H9 (cell line): ENCODE measurements around the gene CXCL10. TPM values are rescaled to one million over a fixed set of nuclear protein-coding genes. Genes with fewer than 3 reads are reported as not detected.

Experiments
- DNase-seq: peaks from one replicate; pipeline ENCODE4 v3.0.0-alpha.2; 2017
- H2AFZ ChIP-seq: one replicate; pipeline ENCODE4 v1.6.1; 2013; ENCODE audit warnings: mild to moderate bottlenecking, low read length, control low read depth, moderate library complexity
- H2AK5ac ChIP-seq: 2 replicates; pipeline ENCODE4 v1.6.1; 2013; ENCODE audit warnings: low read length, control low read depth, mixed read lengths; ENCODE audit not compliant: insufficient read length
- H2BK120ac ChIP-seq: one replicate; pipeline ENCODE4 v1.6.1; 2013; ENCODE audit warnings: low read depth, mild to moderate bottlenecking, low read length, control low read depth, inconsistent platforms; ENCODE audit not compliant: poor library complexity, severe bottlenecking
- H2BK12ac ChIP-seq: 2 replicates; pipeline ENCODE4 v1.6.1; 2013; ENCODE audit warnings: low read length, control low read depth, mixed read lengths, low read depth; ENCODE audit not compliant: insufficient read length
- H2BK15ac ChIP-seq: 2 replicates; pipeline ENCODE4 v1.6.1; 2013; ENCODE audit warnings: low read depth, low read length, control low read depth
- H2BK20ac ChIP-seq: one replicate; pipeline ENCODE4 v1.6.1; 2013; ENCODE audit warnings: low read depth, mild to moderate bottlenecking, low read length, control low read depth, inconsistent platforms; ENCODE audit not compliant: poor library complexity, severe bottlenecking
- H2BK5ac ChIP-seq: 2 replicates; pipeline ENCODE4 v1.6.1; 2013; ENCODE audit warnings: low read length, control low read depth, mixed read lengths; ENCODE audit not compliant: insufficient read length
- H3K14ac ChIP-seq: 2 replicates; pipeline ENCODE4 v1.6.1; 2013; ENCODE audit warnings: low read length, control low read depth; ENCODE audit not compliant: insufficient read depth
- H3K18ac ChIP-seq: 2 replicates; pipeline ENCODE4 v1.6.1; 2013; ENCODE audit warnings: low read depth, mild to moderate bottlenecking, mixed read lengths, low read length, control low read depth; ENCODE audit not compliant: insufficient read length
- H3K23ac ChIP-seq: 2 replicates; pipeline ENCODE4 v1.6.1; 2013; ENCODE audit warnings: low read length, control low read depth, mixed read lengths, low read depth; ENCODE audit not compliant: insufficient read length
- H3K23me2 ChIP-seq: 2 replicates; pipeline ENCODE4 v1.6.1; 2013; ENCODE audit warnings: low read depth, mild to moderate bottlenecking, mixed read lengths, low read length, control low read depth; ENCODE audit not compliant: insufficient read length, poor library complexity, severe bottlenecking
- H3K27ac ChIP-seq: 2 replicates; pipeline ENCODE4 v1.5.1; 2013; ENCODE audit warnings: low read length, control low read depth, mixed read lengths, low read depth; ENCODE audit not compliant: insufficient read length
- H3K27me3 ChIP-seq: 2 replicates; pipeline ENCODE4 v1.6.1; 2013; ENCODE audit warnings: low read length, control low read depth, inconsistent platforms; ENCODE audit not compliant: insufficient read depth
- H3K4ac ChIP-seq: 2 replicates; pipeline ENCODE4 v1.6.1; 2013; ENCODE audit warnings: low read depth, mild to moderate bottlenecking, control low read depth, inconsistent platforms, low read length, moderate library complexity
- H3K4me1 ChIP-seq: 2 replicates; pipeline ENCODE4 v1.6.1; 2013; ENCODE audit warnings: low read length, control low read depth, inconsistent platforms; ENCODE audit not compliant: insufficient read depth
- H3K4me2 ChIP-seq: 2 replicates; pipeline ENCODE4 v1.6.1; 2013; ENCODE audit warnings: low read length, control low read depth, mixed read lengths; ENCODE audit not compliant: insufficient read length, insufficient read depth
- H3K56ac ChIP-seq: 2 replicates; pipeline ENCODE4 v1.6.1; 2013; ENCODE audit warnings: low read depth, mild to moderate bottlenecking, mixed read lengths, low read length, control low read depth; ENCODE audit not compliant: insufficient read length
- H3K79me1 ChIP-seq: 2 replicates; pipeline ENCODE4 v1.6.1; 2013; ENCODE audit warnings: low read depth, mild to moderate bottlenecking, moderate library complexity, low read length, control low read depth, inconsistent platforms; ENCODE audit not compliant: insufficient read depth, poor library complexity, severe bottlenecking
- H3K79me2 ChIP-seq: 2 replicates; pipeline ENCODE4 v1.6.1; 2013; ENCODE audit warnings: low read length, control low read depth, inconsistent platforms; ENCODE audit not compliant: insufficient read depth
- H3K9ac ChIP-seq: 2 replicates; pipeline ENCODE4 v1.6.1; 2013; ENCODE audit warnings: low read length, control low read depth, mixed read lengths; ENCODE audit not compliant: insufficient read length; ENCODE audit errors: extremely low read depth
- H3K9me3 ChIP-seq: one replicate; pipeline ENCODE4 v1.6.1; 2013; ENCODE audit warnings: low read depth, low read length, inconsistent platforms; ENCODE audit not compliant: control insufficient read depth
- H3T11ph ChIP-seq: one replicate; pipeline ENCODE4 v1.6.1; 2013; ENCODE audit warnings: mild to moderate bottlenecking, low read length, control low read depth, inconsistent platforms
- H4K20me1 ChIP-seq: one replicate; pipeline ENCODE4 v1.6.1; 2013; ENCODE audit not compliant: control insufficient read depth, insufficient read length, insufficient read depth
- H4K5ac ChIP-seq: 2 replicates; pipeline ENCODE4 v1.6.1; 2013; ENCODE audit warnings: low read depth, mild to moderate bottlenecking, mixed read lengths, low read length, control low read depth; ENCODE audit not compliant: insufficient read length
- H4K8ac ChIP-seq: replicated peaks from 2 replicates; pipeline ENCODE4 v1.6.1; 2013; ENCODE audit warnings: low read length, control low read depth, mixed read lengths, low read depth; ENCODE audit not compliant: insufficient read length
- H4K91ac ChIP-seq: 2 replicates; pipeline ENCODE4 v1.6.1; 2013; ENCODE audit warnings: low read depth, mild to moderate bottlenecking, moderate library complexity, mixed read lengths, low read length, control low read depth; ENCODE audit not compliant: insufficient read length
- H3K27ac Mint-ChIP-seq, 3 experiments: 2 replicates in 2 of 3; 3 replicates in 1 of 3; pipeline ENCODE4 v1.8.0; 2020 to 2021; ENCODE audit warnings: mixed read lengths in 3 of 3, mild to moderate bottlenecking in 1 of 3, moderate library complexity in 1 of 3
- H3K27me3 Mint-ChIP-seq: 2 replicates; pipeline ENCODE4 v1.8.0; 2021; ENCODE audit warnings: low read depth, mild to moderate bottlenecking, moderate library complexity, mixed read lengths
- H3K36me3 Mint-ChIP-seq, 3 experiments: 2 replicates in 2 of 3; 3 replicates in 1 of 3; pipeline ENCODE4 v1.8.0; 2020 to 2021; ENCODE audit warnings: low read depth in 3 of 3, mixed read lengths in 3 of 3; ENCODE audit not compliant: insufficient read depth in 1 of 3
- H3K4me1 Mint-ChIP-seq, 2 experiments: 2 replicates each; pipeline ENCODE4 v1.8.0; 2020; ENCODE audit warnings: mixed read lengths in 2 of 2
- H3K4me3 Mint-ChIP-seq, 2 experiments: 2 replicates in 1 of 2; 3 replicates in 1 of 2; pipeline ENCODE4 v1.8.0; 2020 to 2021; ENCODE audit warnings: mild to moderate bottlenecking in 2 of 2, mixed read lengths in 2 of 2, moderate library complexity in 1 of 2
- H3K9me3 Mint-ChIP-seq, 2 experiments: 2 replicates in 1 of 2; 3 replicates in 1 of 2; pipeline ENCODE4 v1.8.0; 2020; ENCODE audit warnings: mild to moderate bottlenecking in 2 of 2, mixed read lengths in 2 of 2, moderate library complexity in 1 of 2
- WGBS: extraction: QIAGEN DNeasy Blood & Tissue Kit; methylation state at CpG from one replicate; pipeline ENCODE4 v1.1.7; 2013; ENCODE audit warnings: missing lambda C conversion rate, low lambda C conversion rate, mixed read lengths; ENCODE audit not compliant: insufficient read length; ENCODE audit errors: extremely low coverage; 5-methylcytosine and 5-hydroxymethylcytosine counted together
- total RNA-seq: library from RNA; stranded (reverse); gene quantifications from 2 replicates; pipeline ENCODE4 v1.2.1, GENCODE V29; 2021
- TF ChIP-seq, protein P1 (sequence below): fragments of 200-600 bp; sonication (generic); conservative IDR thresholded peaks from 3 replicates; pipeline ENCODE4 v1.8.0; 2021; ENCODE audit warnings: antibody characterized with exemption, mild to moderate bottlenecking

CXCL10 gene
- total RNA-seq, 1 experiment from 2014 or later, result not detected

DNA sequence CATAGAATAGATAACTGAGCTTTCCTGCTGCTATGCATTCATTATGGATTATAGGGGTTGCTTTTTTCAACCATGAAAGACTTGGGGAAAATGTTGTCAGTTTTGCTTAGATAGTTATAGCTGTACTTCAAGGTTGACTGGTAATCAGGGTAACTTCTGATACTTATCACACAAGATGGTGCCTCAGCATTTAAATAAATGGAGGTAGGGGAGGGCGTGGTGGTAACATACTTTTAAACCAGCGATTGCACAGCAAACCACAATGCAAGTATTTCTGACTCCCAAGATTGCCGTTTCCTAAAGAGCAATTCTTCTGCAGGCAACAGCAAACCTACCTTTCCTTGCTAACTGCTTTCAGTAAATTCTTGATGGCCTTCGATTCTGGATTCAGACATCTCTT lies 1.3 kb downstream of the CXCL10 start:
- no peak for DNase-seq
- H2BK15ac ChIP-seq, result no peak overlapping the region
- H3K27ac Mint-ChIP-seq, result no peak overlapping the region

More for the DNA sequence above, 1.3 kb downstream of the CXCL10 start:
- H2BK12ac ChIP-seq, result no peak overlapping the region
- Mint-ChIP-seq H3K4me1 (no peaks in the 10 kb centered on the region), H3K9me3 (no peaks in the 10 kb centered on the region), H3K36me3 (no peaks in the 10 kb centered on the region), H3K4me3 (no peak overlapping the region), H3K27me3 (peaks cover 2% of the 10 kb centered on the region; the same call in 1 of the 2 replicates)
- no peak overlapping the region for H3K14ac ChIP-seq
- H3K79me2 ChIP-seq, result no peaks in the 10 kb centered on the region
- no peak overlapping the region for H4K5ac ChIP-seq
- no peaks in the 10 kb centered on the region for H3K9me3 ChIP-seq
- no peaks in the 10 kb centered on the region for H4K20me1 ChIP-seq
- TF ChIP-seq, protein P1, sequence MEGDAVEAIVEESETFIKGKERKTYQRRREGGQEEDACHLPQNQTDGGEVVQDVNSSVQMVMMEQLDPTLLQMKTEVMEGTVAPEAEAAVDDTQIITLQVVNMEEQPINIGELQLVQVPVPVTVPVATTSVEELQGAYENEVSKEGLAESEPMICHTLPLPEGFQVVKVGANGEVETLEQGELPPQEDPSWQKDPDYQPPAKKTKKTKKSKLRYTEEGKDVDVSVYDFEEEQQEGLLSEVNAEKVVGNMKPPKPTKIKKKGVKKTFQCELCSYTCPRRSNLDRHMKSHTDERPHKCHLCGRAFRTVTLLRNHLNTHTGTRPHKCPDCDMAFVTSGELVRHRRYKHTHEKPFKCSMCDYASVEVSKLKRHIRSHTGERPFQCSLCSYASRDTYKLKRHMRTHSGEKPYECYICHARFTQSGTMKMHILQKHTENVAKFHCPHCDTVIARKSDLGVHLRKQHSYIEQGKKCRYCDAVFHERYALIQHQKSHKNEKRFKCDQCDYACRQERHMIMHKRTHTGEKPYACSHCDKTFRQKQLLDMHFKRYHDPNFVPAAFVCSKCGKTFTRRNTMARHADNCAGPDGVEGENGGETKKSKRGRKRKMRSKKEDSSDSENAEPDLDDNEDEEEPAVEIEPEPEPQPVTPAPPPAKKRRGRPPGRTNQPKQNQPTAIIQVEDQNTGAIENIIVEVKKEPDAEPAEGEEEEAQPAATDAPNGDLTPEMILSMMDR, result no peak
- no peak overlapping the region for H3K56ac ChIP-seq
- no peak overlapping the region for H3K4ac ChIP-seq
- H3K9ac ChIP-seq, result no peak overlapping the region
- H3K4me2 ChIP-seq, result no peak overlapping the region
- H3K27ac ChIP-seq, result no peak overlapping the region
- H3K23me2 ChIP-seq, result no peaks in the 10 kb centered on the region
- no peak overlapping the region for H3T11ph ChIP-seq
- no peak overlapping the region for H3K18ac ChIP-seq
- H4K91ac ChIP-seq, result no peak overlapping the region
- no peaks in the 10 kb centered on the region for H3K4me1 ChIP-seq
- no peak overlapping the region for H4K8ac ChIP-seq
- no peak overlapping the region for H2BK20ac ChIP-seq
- H3K27me3 ChIP-seq, result no peaks in the 10 kb centered on the region
- H2AFZ ChIP-seq, result no peak overlapping the region
- no CpG with 5 or more reads among the region's 4 CpGs for WGBS
- H3K79me1 ChIP-seq, result no peaks in the 10 kb centered on the region
- H2AK5ac ChIP-seq, result no peak overlapping the region
- no peak overlapping the region for H2BK5ac ChIP-seq
- no peak overlapping the region for H3K23ac ChIP-seq
- H2BK120ac ChIP-seq, result no peak overlapping the region
